ENCODE data around the gene RASGEF1B. TPM values are rescaled to one million over a fixed set of nuclear protein-coding genes. Genes with fewer than 3 reads are reported as not detected.

Gene RASGEF1B
- total RNA-seq, 1 donor from 2014 or later, result 9.9 TPM

DNA sequence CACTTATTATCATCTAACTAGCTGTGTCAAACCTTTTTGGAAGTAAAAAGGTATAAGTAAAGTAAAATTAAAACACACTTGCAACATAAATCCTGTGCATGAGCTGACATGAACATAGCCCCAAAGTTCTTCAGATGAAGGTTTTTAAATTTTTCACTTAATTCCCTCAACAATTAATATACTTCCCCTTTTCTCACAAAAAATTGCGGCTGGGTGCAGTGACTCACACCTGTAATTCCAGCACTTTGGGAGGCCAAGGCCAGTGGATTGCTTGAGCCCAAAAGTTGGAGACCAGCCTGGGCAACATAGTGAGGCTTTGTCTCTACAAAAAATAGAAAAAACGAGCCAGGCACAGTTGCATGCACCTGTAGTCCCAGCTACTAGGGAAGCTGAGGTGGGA is 16.8 kb downstream of the RASGEF1B start:
- H3K27me3 ChIP-seq (ENCODE audit: control insufficient read depth in 3 of 3, insufficient read depth in 3 of 3, low read length in 3 of 3), result no peaks in the 10 kb centered on the region
- H3K36me3 ChIP-seq (ENCODE audit: control insufficient read depth in 3 of 3, insufficient read depth in 3 of 3, low read length in 3 of 3), result peaks cover 5 to 36% (median 13%) of the 10 kb centered on the region in 3 donors
- H3K27ac ChIP-seq (ENCODE audit: low read depth, low read length), result no peak overlapping the region
- no peaks in the 10 kb centered on the region for H3K9me3 ChIP-seq (ENCODE audit: control insufficient read depth in 3 of 3, low read length in 3 of 3)
- H3K4me3 ChIP-seq (ENCODE audit: low read length in 3 of 3), result no peak overlapping the region
- H3K4me1 ChIP-seq (ENCODE audit: control insufficient read depth in 3 of 3, insufficient read depth in 3 of 3, low read length in 3 of 3), result no peaks in the 10 kb centered on the region
- no peak overlapping the region for H3K9ac ChIP-seq (ENCODE audit: low read depth in 1 of 3, low read length in 3 of 3)

DNA sequence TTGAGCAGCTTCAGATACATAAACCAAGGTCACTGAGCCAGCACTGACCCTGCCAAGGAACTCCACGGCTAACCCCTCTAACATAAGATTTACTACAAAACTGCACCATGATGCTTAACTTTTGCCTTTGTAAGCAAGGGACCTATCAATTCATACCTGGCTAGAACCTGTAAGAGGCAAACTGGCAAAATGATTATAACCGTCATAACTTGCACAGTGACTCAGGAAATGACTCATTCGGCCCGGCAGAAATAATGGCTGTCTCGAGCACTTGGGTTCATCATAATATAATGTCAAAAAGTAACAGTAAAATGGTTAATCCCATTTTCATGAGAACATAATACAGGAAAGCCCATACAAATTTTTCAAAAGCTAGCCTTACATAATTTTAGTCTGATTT is 17.2 kb downstream of the RASGEF1B start:
- Histone ChIP-seq H3K9me3 (ENCODE audit: control insufficient read depth in 3 of 3, low read length in 3 of 3) (no peaks in the 10 kb centered on the region), H3K27me3 (ENCODE audit: control insufficient read depth in 3 of 3, insufficient read depth in 3 of 3, low read length in 3 of 3) (no peaks in the 10 kb centered on the region), H3K9ac (ENCODE audit: low read depth in 1 of 3, low read length in 3 of 3) (no peak overlapping the region), H3K36me3 (ENCODE audit: control insufficient read depth in 3 of 3, insufficient read depth in 3 of 3, low read length in 3 of 3) (peaks cover 5 to 36% (median 13%) of the 10 kb centered on the region in 3 donors), H3K4me3 (ENCODE audit: low read length in 3 of 3) (no peak overlapping the region), H3K27ac (ENCODE audit: low read depth, low read length) (no peak overlapping the region), H3K4me1 (ENCODE audit: control insufficient read depth in 3 of 3, insufficient read depth in 3 of 3, low read length in 3 of 3) (no peaks in the 10 kb centered on the region)

DNA sequence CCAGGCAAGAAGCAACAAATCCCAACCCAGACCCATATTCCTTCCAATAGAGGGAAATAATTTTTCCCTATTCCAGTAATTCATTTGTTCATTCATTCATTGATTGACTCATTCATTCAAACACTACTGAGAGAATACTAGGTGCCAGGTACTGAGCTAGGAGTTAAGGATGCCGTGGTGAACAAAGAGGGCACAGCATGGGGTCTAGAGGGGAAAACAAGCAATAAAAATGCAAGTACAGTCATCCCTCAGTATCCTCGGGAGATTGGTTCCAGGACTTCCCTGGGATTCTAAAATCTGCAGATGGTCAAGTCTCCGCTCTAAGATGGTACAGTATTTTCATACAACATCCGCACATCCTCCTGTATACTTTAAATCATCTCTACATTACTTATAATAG is 18.7 kb downstream of the RASGEF1B start:
- H3K36me3 ChIP-seq (ENCODE audit: control insufficient read depth in 3 of 3, insufficient read depth in 3 of 3, low read length in 3 of 3), result peaks cover 5 to 30% (median 8%) of the 10 kb centered on the region in 3 donors
- no peak overlapping the region for H3K9ac ChIP-seq (ENCODE audit: low read depth in 1 of 3, low read length in 3 of 3)
- no peak overlapping the region for H3K4me3 ChIP-seq (ENCODE audit: low read length in 3 of 3)

DNA sequence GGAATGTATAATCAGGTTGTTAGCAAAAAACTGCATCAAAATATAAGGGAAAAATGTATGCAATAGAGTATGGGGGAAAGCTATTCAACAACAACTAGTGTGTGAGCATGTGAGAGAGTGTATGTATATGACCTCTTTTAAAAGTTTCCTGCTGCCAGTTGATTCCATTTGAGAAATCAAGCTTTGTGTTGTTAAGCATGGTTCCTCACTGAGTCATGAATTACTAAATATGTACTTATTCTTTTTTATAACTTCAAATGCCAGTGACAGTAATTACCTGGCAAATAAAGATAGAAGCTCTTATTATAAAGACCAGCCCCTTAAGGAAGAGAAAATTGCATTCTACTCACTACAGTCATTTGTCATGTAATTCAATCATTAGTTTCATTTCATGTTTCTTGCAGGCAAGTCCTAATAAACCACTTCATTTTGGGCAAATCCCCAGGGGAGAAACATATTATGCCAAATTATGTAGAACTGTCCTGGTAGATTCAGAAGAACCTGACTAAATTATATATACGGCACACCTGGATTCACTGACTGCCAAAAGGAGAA is 19.2 kb downstream of the RASGEF1B start:
- Histone ChIP-seq H3K27ac (ENCODE audit: low read depth, low read length) (no peak overlapping the region), H3K9me3 (ENCODE audit: control insufficient read depth in 3 of 3, low read length in 3 of 3) (no peaks in the 10 kb centered on the region), H3K4me3 (ENCODE audit: low read length in 3 of 3) (no peak overlapping the region), H3K36me3 (ENCODE audit: control insufficient read depth in 3 of 3, insufficient read depth in 3 of 3, low read length in 3 of 3) (peaks cover 8 to 30% (median 9%) of the 10 kb centered on the region in 3 donors), H3K27me3 (ENCODE audit: control insufficient read depth in 3 of 3, insufficient read depth in 3 of 3, low read length in 3 of 3) (no peaks in the 10 kb centered on the region), H3K9ac (ENCODE audit: low read depth in 1 of 3, low read length in 3 of 3) (no peak overlapping the region), H3K4me1 (ENCODE audit: control insufficient read depth in 3 of 3, insufficient read depth in 3 of 3, low read length in 3 of 3) (no peaks in the 10 kb centered on the region)

More for the DNA sequence above, 18.7 kb downstream of the RASGEF1B start:
- H3K27ac ChIP-seq (ENCODE audit: low read depth, low read length), result no peak overlapping the region
- no peaks in the 10 kb centered on the region for H3K4me1 ChIP-seq (ENCODE audit: control insufficient read depth in 3 of 3, insufficient read depth in 3 of 3, low read length in 3 of 3)
- no peaks in the 10 kb centered on the region for H3K27me3 ChIP-seq (ENCODE audit: control insufficient read depth in 3 of 3, insufficient read depth in 3 of 3, low read length in 3 of 3)
- no peaks in the 10 kb centered on the region for H3K9me3 ChIP-seq (ENCODE audit: control insufficient read depth in 3 of 3, low read length in 3 of 3)

DNA sequence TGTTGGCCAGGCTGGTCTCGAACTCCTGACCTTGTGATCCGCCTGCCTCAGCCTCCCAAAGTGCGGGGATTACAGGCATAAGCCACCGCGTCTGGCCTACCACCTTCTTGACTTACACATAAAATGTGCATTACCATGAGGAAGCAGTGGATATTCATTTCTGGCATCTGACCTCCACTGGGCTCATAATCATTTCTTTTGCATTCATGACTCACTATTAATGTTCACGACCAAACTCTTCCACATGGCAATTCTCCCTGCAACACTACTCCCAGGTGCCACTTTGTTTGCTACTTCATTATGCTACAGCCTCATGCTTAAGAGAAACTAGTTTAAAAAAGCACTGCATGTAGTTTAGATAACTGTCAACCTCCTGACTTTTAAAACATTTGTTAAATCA is 22.7 kb downstream of the RASGEF1B start:
- Histone ChIP-seq H3K9ac (ENCODE audit: low read depth in 1 of 3, low read length in 3 of 3) (no peak overlapping the region), H3K36me3 (ENCODE audit: control insufficient read depth in 3 of 3, insufficient read depth in 3 of 3, low read length in 3 of 3) (peaks cover 9 to 32% (median 15%) of the 10 kb centered on the region in 3 donors), H3K9me3 (ENCODE audit: control insufficient read depth in 3 of 3, low read length in 3 of 3) (no peaks in the 10 kb centered on the region), H3K4me3 (ENCODE audit: low read length in 3 of 3) (no peak overlapping the region), H3K27me3 (ENCODE audit: control insufficient read depth in 3 of 3, insufficient read depth in 3 of 3, low read length in 3 of 3) (no peaks in the 10 kb centered on the region), H3K27ac (ENCODE audit: low read depth, low read length) (no peak overlapping the region), H3K4me1 (ENCODE audit: control insufficient read depth in 3 of 3, insufficient read depth in 3 of 3, low read length in 3 of 3) (no peaks in the 10 kb centered on the region)

DNA sequence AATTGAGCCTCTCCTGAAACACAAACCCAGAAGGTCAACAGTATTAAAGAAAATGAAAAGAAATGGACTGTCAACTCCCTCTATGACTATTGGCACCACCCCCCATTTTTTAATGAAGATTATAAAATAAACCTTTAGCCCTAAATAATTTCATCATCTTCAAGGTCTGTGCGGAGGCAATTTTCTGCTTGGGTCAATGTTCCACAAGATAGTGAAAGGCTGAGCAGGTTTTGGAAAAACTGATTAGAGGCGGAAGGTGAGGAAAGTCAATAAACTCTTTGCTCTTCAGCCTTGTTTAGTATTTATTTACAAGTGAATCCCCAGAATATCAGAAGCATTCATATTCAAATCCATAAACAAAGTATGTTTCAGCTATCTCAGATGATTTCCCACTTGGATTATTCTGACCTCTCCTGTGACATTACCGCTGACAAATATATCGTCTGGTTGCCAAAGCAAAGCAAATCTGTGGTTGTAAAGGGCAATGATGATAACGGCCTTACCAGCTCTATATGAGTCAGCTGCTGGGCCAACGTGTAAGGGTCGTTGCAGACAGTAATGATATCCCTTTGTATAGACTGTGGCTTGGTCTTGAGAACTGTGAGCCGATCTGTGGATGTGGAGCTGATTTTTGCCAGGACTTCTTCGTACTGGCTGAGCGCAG is 24.0 kb downstream of the RASGEF1B start:
- Histone ChIP-seq H3K9me3 (ENCODE audit: control insufficient read depth in 3 of 3, low read length in 3 of 3) (no peaks in the 10 kb centered on the region), H3K4me3 (ENCODE audit: low read length in 3 of 3) (no peak overlapping the region), H3K36me3 (ENCODE audit: control insufficient read depth in 3 of 3, insufficient read depth in 3 of 3, low read length in 3 of 3) (peaks cover 9 to 31% (median 17%) of the 10 kb centered on the region in 3 donors), H3K27me3 (ENCODE audit: control insufficient read depth in 3 of 3, insufficient read depth in 3 of 3, low read length in 3 of 3) (no peaks in the 10 kb centered on the region), H3K4me1 (ENCODE audit: control insufficient read depth in 3 of 3, insufficient read depth in 3 of 3, low read length in 3 of 3) (no peaks in the 10 kb centered on the region), H3K27ac (ENCODE audit: low read depth, low read length) (no peak overlapping the region), H3K9ac (ENCODE audit: low read depth in 1 of 3, low read length in 3 of 3) (no peak overlapping the region)

GRCh38 chr4:81446634-81447033 is 25.1 kb downstream of the RASGEF1B start:
- H3K4me1 ChIP-seq (ENCODE audit: control insufficient read depth in 3 of 3, insufficient read depth in 3 of 3, low read length in 3 of 3), result no peaks in the 10 kb centered on the region
- H3K27me3 ChIP-seq (ENCODE audit: control insufficient read depth in 3 of 3, insufficient read depth in 3 of 3, low read length in 3 of 3), result no peaks in the 10 kb centered on the region
- H3K9me3 ChIP-seq (ENCODE audit: control insufficient read depth in 3 of 3, low read length in 3 of 3), result no peaks in the 10 kb centered on the region
- H3K9ac ChIP-seq (ENCODE audit: low read depth in 1 of 3, low read length in 3 of 3), result no peak overlapping the region
- H3K4me3 ChIP-seq (ENCODE audit: low read length in 3 of 3), result no peak overlapping the region
- H3K36me3 ChIP-seq (ENCODE audit: control insufficient read depth in 3 of 3, insufficient read depth in 3 of 3, low read length in 3 of 3), result peaks cover 9 to 27% (median 19%) of the 10 kb centered on the region in 3 donors
- H3K27ac ChIP-seq (ENCODE audit: low read depth, low read length), result no peak overlapping the region

GRCh38 chr4:81445196-81445595 is 26.5 kb downstream of the RASGEF1B start:
- H3K36me3 ChIP-seq (ENCODE audit: control insufficient read depth in 3 of 3, insufficient read depth in 3 of 3, low read length in 3 of 3), result peaks cover 9 to 34% (median 24%) of the 10 kb centered on the region in 3 donors
- H3K27me3 ChIP-seq (ENCODE audit: control insufficient read depth in 3 of 3, insufficient read depth in 3 of 3, low read length in 3 of 3), result no peaks in the 10 kb centered on the region
- H3K27ac ChIP-seq (ENCODE audit: low read depth, low read length), result no peak overlapping the region
- H3K4me1 ChIP-seq (ENCODE audit: control insufficient read depth in 3 of 3, insufficient read depth in 3 of 3, low read length in 3 of 3), result no peaks in the 10 kb centered on the region
- H3K9me3 ChIP-seq (ENCODE audit: control insufficient read depth in 3 of 3, low read length in 3 of 3), result no peaks in the 10 kb centered on the region
- no peak overlapping the region for H3K4me3 ChIP-seq (ENCODE audit: low read length in 3 of 3)
- H3K9ac ChIP-seq (ENCODE audit: low read depth in 1 of 3, low read length in 3 of 3), result no peak overlapping the region

DNA sequence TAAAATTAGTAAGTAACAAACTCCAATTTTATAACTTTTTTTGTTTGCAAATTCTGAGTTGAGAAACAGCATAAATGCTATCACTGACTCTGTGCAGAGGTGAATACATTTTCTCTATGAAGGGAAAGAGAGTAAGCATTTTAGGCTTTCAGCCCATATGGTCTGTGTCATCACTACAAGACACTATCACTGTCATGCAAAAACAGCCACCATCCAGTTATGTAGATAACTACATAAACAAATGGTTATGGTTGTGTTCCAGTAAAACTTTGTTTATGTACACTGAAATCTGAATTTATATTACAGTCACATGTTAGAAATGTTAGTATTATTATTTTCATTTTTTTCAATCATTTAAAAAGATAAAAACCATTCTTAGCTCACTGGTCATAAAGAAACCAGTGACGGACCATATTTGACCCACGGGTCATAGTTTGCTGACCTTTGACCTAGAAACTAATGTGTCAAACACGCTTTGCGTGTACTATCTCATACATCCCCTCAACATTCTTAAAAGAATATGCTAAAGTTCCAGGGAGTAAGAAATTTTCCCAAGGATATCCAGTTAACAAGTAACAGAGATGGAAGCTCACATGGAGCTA is 29.1 kb downstream of the RASGEF1B start:
- Histone ChIP-seq H3K4me1 (ENCODE audit: control insufficient read depth in 3 of 3, insufficient read depth in 3 of 3, low read length in 3 of 3) (no peaks in the 10 kb centered on the region), H3K9ac (ENCODE audit: low read depth in 1 of 3, low read length in 3 of 3) (no peak overlapping the region), H3K27me3 (ENCODE audit: control insufficient read depth in 3 of 3, insufficient read depth in 3 of 3, low read length in 3 of 3) (no peaks in the 10 kb centered on the region), H3K36me3 (ENCODE audit: control insufficient read depth in 3 of 3, insufficient read depth in 3 of 3, low read length in 3 of 3) (peaks cover 5 to 40% (median 23%) of the 10 kb centered on the region in 3 donors), H3K27ac (ENCODE audit: low read depth, low read length) (no peak overlapping the region), H3K4me3 (ENCODE audit: low read length in 3 of 3) (no peak overlapping the region), H3K9me3 (ENCODE audit: control insufficient read depth in 3 of 3, low read length in 3 of 3) (no peaks in the 10 kb centered on the region)

DNA sequence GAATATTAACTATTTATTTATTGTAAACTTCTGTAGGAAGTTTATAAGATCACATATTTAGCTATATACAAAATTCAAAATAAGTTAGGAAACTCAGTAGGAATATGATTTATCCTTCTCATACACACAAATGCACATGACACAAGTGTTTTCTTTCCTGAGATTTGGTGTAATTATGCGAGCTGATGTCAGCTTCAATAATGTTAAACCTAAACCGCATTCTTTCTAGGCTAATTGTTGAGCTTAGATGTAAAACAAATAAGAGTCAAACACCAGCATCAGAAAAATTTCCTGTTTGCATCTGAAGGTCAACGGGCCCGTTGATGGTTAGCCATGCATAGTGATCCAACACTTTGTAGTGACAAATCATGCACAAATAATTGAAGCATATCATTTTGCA is 30.8 kb downstream of the RASGEF1B start:
- H3K9me3 ChIP-seq (ENCODE audit: control insufficient read depth in 3 of 3, low read length in 3 of 3), result no peaks in the 10 kb centered on the region
- H3K9ac ChIP-seq (ENCODE audit: low read depth in 1 of 3, low read length in 3 of 3), result no peak overlapping the region
- no peak overlapping the region for H3K4me3 ChIP-seq (ENCODE audit: low read length in 3 of 3)
- H3K27me3 ChIP-seq (ENCODE audit: control insufficient read depth in 3 of 3, insufficient read depth in 3 of 3, low read length in 3 of 3), result no peaks in the 10 kb centered on the region
- no peak overlapping the region for H3K27ac ChIP-seq (ENCODE audit: low read depth, low read length)
- no peaks in the 10 kb centered on the region for H3K4me1 ChIP-seq (ENCODE audit: control insufficient read depth in 3 of 3, insufficient read depth in 3 of 3, low read length in 3 of 3)
- H3K36me3 ChIP-seq (ENCODE audit: control insufficient read depth in 3 of 3, insufficient read depth in 3 of 3, low read length in 3 of 3), result peaks cover 5 to 40% (median 23%) of the 10 kb centered on the region in 3 donors

All from skeletal muscle tissue (tissue), 4 donors.